Measurements from ENCODE around the gene MSH6. TPM values are rescaled to one million over a fixed set of nuclear protein-coding genes. Genes with fewer than 3 reads are reported as not detected.

Gene MSH6
- total and polyA plus RNA-seq, 2 experiments from 2014 or later = 78.1 to 80.7 TPM

- TF ChIP-seq CTCF (IDR thresholded peaks at IDR 0.05; ENCODE audit: low read depth, low read length) = no peak
- no peaks in the 10 kb centered on the region for H3K27me3 ChIP-seq
- H3K36me3 ChIP-seq = no peaks in the 10 kb centered on the region
- H3K4me3 ChIP-seq = no peak overlapping the region
- H3K4me1 ChIP-seq (ENCODE audit: low read depth) = no peaks in the 10 kb centered on the region
- no peak for DNase-seq (ENCODE audit: low read depth in 1 of 2, low spot score in 1 of 2)
- no peak overlapping the region for H3K27ac ChIP-seq
- H3K9me3 ChIP-seq (ENCODE audit: low read depth) = no peaks in the 10 kb centered on the region
Measured at GRCh38 chr2:47741101-47741500, 41.8 kb upstream of the MSH6 start.

- H3K4me1 ChIP-seq (ENCODE audit: low read depth) = no peaks in the 10 kb centered on the region
- no peak for DNase-seq (ENCODE audit: low read depth in 1 of 2, low spot score in 1 of 2)
- H3K36me3 ChIP-seq = no peaks in the 10 kb centered on the region
- no peaks in the 10 kb centered on the region for H3K9me3 ChIP-seq (ENCODE audit: low read depth)
- H3K27me3 ChIP-seq = no peaks in the 10 kb centered on the region
- no peak overlapping the region for H3K27ac ChIP-seq
- H3K4me3 ChIP-seq = no peak overlapping the region
- TF ChIP-seq CTCF (IDR thresholded peaks at IDR 0.05; ENCODE audit: low read depth, low read length) = no peak
Measured at GRCh38 chr2:47741637-47742036, 41.3 kb upstream of the MSH6 start.

- TF ChIP-seq CTCF (IDR thresholded peaks at IDR 0.05; ENCODE audit: low read depth, low read length) = no peak
- DNase-seq (ENCODE audit: low read depth in 1 of 2, low spot score in 1 of 2) = no peak
- Histone ChIP-seq H3K4me3 (no peak overlapping the region), H3K27ac (no peak overlapping the region), H3K9me3 (ENCODE audit: low read depth) (no peaks in the 10 kb centered on the region), H3K36me3 (no peaks in the 10 kb centered on the region), H3K4me1 (ENCODE audit: low read depth) (no peaks in the 10 kb centered on the region), H3K27me3 (no peaks in the 10 kb centered on the region)
Measured at GRCh38 chr2:47744074-47744473, 38.9 kb upstream of the MSH6 start.

GRCh38 chr2:47747878-47748277, 35.1 kb upstream of the MSH6 start:
- no peak for DNase-seq (ENCODE audit: low read depth in 1 of 2, low spot score in 1 of 2)
- Histone ChIP-seq H3K4me3 (no peak overlapping the region), H3K27ac (no peak overlapping the region), H3K4me1 (ENCODE audit: low read depth) (peaks cover 3% of the 10 kb centered on the region), H3K27me3 (no peaks in the 10 kb centered on the region), H3K36me3 (no peaks in the 10 kb centered on the region), H3K9me3 (ENCODE audit: low read depth) (no peaks in the 10 kb centered on the region)
- TF ChIP-seq CTCF (IDR thresholded peaks at IDR 0.05; ENCODE audit: low read depth, low read length) = no peak

GRCh38 chr2:47751856-47752414, 31.0 kb upstream of the MSH6 start:
- H3K27ac ChIP-seq = no peak overlapping the region
- H3K4me1 ChIP-seq (ENCODE audit: low read depth) = peaks cover 11% of the 10 kb centered on the region
- H3K4me3 ChIP-seq = no peak overlapping the region
- H3K9me3 ChIP-seq (ENCODE audit: low read depth) = no peaks in the 10 kb centered on the region
- H3K36me3 ChIP-seq = no peaks in the 10 kb centered on the region
- no peaks in the 10 kb centered on the region for H3K27me3 ChIP-seq
- DNase-seq (ENCODE audit: low read depth in 1 of 2, low spot score in 1 of 2) = peak in 1 of 2 donors; percentile 19
- no peak for TF ChIP-seq CTCF (IDR thresholded peaks at IDR 0.05; ENCODE audit: low read depth, low read length)

GRCh38 chr2:47767497-47767844, 15.5 kb upstream of the MSH6 start:
- Histone ChIP-seq H3K9me3 (ENCODE audit: low read depth) (no peaks in the 10 kb centered on the region), H3K36me3 (no peaks in the 10 kb centered on the region), H3K27ac (no peak overlapping the region), H3K27me3 (no peaks in the 10 kb centered on the region), H3K4me1 (ENCODE audit: low read depth) (no peaks in the 10 kb centered on the region), H3K4me3 (no peak overlapping the region)
- no peak for DNase-seq (ENCODE audit: low read depth in 1 of 2, low spot score in 1 of 2)
- TF ChIP-seq CTCF (IDR thresholded peaks at IDR 0.05; ENCODE audit: low read depth, low read length) = no peak

All from cardiac muscle cell (in vitro differentiated cells and primary cell).